ENCODE results near the gene ZMIZ1.

DNA sequence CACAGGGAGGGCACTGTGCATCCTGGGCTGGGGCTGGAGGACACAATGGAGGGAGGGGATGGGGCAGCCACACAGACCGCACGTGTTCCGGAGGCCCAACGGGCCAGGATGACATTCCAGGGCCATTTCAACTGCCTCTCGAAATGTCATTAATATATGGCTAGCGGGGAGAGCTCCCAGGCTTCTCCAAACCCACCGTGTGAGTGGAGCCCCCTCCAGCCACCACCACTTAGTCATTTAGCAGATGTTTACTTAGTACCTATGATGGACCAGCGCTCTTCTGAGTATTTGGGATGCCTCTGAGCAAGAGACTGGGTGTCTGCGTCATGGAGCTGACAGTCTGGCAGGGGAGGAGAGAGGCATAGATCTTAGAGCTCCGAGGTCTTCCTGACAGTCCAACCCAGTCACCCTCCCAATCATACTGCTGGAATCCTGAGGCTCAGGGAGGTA lies 107.3 kb downstream of the ZMIZ1 start:
- no peak for TF ChIP-seq EZH2phosphoT487 (IDR thresholded peaks at IDR 0.05; ENCODE audit: unreplicated experiment)
- TF ChIP-seq, protein P1, sequence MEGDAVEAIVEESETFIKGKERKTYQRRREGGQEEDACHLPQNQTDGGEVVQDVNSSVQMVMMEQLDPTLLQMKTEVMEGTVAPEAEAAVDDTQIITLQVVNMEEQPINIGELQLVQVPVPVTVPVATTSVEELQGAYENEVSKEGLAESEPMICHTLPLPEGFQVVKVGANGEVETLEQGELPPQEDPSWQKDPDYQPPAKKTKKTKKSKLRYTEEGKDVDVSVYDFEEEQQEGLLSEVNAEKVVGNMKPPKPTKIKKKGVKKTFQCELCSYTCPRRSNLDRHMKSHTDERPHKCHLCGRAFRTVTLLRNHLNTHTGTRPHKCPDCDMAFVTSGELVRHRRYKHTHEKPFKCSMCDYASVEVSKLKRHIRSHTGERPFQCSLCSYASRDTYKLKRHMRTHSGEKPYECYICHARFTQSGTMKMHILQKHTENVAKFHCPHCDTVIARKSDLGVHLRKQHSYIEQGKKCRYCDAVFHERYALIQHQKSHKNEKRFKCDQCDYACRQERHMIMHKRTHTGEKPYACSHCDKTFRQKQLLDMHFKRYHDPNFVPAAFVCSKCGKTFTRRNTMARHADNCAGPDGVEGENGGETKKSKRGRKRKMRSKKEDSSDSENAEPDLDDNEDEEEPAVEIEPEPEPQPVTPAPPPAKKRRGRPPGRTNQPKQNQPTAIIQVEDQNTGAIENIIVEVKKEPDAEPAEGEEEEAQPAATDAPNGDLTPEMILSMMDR (conservative IDR thresholded peaks at IDR 0.05; ENCODE audit: low read depth in 2 of 2) = no peak
- TF ChIP-seq, protein P2, sequence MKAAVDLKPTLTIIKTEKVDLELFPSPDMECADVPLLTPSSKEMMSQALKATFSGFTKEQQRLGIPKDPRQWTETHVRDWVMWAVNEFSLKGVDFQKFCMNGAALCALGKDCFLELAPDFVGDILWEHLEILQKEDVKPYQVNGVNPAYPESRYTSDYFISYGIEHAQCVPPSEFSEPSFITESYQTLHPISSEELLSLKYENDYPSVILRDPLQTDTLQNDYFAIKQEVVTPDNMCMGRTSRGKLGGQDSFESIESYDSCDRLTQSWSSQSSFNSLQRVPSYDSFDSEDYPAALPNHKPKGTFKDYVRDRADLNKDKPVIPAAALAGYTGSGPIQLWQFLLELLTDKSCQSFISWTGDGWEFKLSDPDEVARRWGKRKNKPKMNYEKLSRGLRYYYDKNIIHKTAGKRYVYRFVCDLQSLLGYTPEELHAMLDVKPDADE (IDR thresholded peaks at IDR 0.05) = no peak
- TF ChIP-seq EZH2 (IDR thresholded peaks at IDR 0.05; ENCODE audit: low read depth, unreplicated experiment) = no peak
- TF ChIP-seq JUNB (IDR thresholded peaks at IDR 0.05; ENCODE audit: unreplicated experiment) = no peak
- no peak for TF ChIP-seq CREB1 (CRISPR knock-in tag; IDR thresholded peaks at IDR 0.05; ENCODE audit: low read depth)

Data from GM23338 (cell line).